ENCODE measurements around the gene RPL18.

RPL18 gene

GRCh38 chr19:48627865-48628314, 8.9 kb upstream of the RPL18 start:
- TF ChIP-seq CTCF (IDR thresholded peaks at IDR 0.05) (no peak), ZFX (IDR thresholded peaks at IDR 0.05; ENCODE audit: borderline replicate concordance) (no peak)
- H3K27ac ChIP-seq, result peak overlapping the region; percentile 100; the same call in 1 of the 2 replicates

- no peak for TF ChIP-seq CTCF (IDR thresholded peaks at IDR 0.05)
- TF ChIP-seq ZFX (IDR thresholded peaks at IDR 0.05; ENCODE audit: borderline replicate concordance), result no peak
- peak overlapping the region; percentile 100 for H3K27ac ChIP-seq
Measured at GRCh38 chr19:48627201-48627864, 8.4 kb upstream of the RPL18 start.

DNA sequence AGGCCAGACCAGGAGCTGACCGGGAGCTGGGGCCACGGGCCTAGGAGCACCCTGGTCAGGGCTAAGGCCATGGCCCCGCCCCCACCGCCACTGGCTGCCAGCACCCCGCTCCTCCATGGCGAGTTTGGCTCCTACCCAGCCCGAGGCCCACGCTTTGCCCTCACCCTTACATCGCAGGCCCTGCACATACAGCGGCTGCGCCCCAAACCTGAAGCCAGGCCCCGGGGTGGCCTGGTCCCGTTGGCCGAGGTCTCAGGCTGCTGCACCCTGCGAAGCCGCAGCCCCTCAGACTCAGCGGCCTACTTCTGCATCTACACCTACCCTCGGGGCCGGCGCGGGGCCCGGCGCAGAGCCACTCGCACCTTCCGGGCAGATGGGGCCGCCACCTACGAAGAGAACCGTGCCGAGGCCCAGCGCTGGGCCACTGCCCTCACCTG, 6.9 kb upstream of the RPL18 start:
- no peak overlapping the region for H3K27ac ChIP-seq
- TF ChIP-seq CTCF (IDR thresholded peaks at IDR 0.05), result no peak
- TF ChIP-seq ZFX (IDR thresholded peaks at IDR 0.05; ENCODE audit: borderline replicate concordance), result no peak

- H3K27ac ChIP-seq, result peak overlapping the region; percentile 85
- TF ChIP-seq ZFX (IDR thresholded peaks at IDR 0.05; ENCODE audit: borderline replicate concordance), result no peak
- TF ChIP-seq CTCF (IDR thresholded peaks at IDR 0.05), result no peak
Measured at GRCh38 chr19:48624791-48625723, 6.1 kb upstream of the RPL18 start.

GRCh38 chr19:48624067-48624594, 5.2 kb upstream of the RPL18 start:
- TF ChIP-seq CTCF (IDR thresholded peaks at IDR 0.05) (no peak), ZFX (IDR thresholded peaks at IDR 0.05; ENCODE audit: borderline replicate concordance) (no peak)
- peak overlapping the region; percentile 85 for H3K27ac ChIP-seq

DNA sequence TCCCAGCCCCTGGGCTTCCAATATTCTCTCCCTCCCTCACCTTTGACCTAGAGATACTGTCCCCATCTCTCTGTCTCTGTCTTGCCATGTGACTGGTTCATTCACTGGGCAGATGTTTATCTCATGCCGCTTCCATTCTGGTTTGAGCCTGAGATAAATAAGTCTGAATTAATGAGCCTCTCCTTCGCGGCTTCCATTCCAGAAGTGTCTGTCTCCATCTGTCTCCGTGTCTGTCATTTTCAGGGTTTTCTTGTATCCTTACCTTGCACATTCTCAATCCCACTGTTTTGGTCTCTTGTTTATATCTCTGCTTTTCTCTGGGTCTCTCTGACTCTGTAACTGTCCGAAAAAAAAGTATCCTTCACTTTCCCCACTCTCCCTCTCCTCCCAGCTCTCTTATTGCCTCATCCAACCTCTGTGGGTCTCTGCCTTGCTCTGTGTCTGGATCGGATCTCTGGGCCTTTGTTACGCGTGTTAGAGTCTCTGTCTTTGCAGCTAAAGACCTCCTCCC, 4.6 kb upstream of the RPL18 start:
- TF ChIP-seq CTCF (IDR thresholded peaks at IDR 0.05) (no peak), ZFX (IDR thresholded peaks at IDR 0.05; ENCODE audit: borderline replicate concordance) (no peak)
- H3K27ac ChIP-seq, result peak overlapping the region; percentile 85

All from 22Rv1 (cell line).